Osteocyte (in vitro differentiated cells): ENCODE measurements around the gene SLC35A4. TPM values are rescaled to one million over a fixed set of nuclear protein-coding genes. Genes with fewer than 3 reads are reported as not detected.
"Not testable (repeated sequence)": the region's sequence is repeated elsewhere in the genome, so short reads cannot be mapped to it uniquely, and the experiment has no call there.

Experiments used
- DNase-seq: peaks from one replicate; pipeline ENCODE4 v3.0.0; 2021; ENCODE audit warnings: mixed read lengths; ENCODE audit not compliant: unreplicated experiment; ENCODE audit errors: extremely low spot score
- H3K27ac Mint-ChIP-seq: one replicate; pipeline ENCODE4 v1.8.0; 2021; ENCODE audit warnings: mild to moderate bottlenecking, mixed read lengths; ENCODE audit not compliant: unreplicated experiment
- H3K27me3 Mint-ChIP-seq: one replicate; pipeline ENCODE4 v1.8.0; 2021; ENCODE audit warnings: mixed read lengths; ENCODE audit not compliant: unreplicated experiment
- H3K36me3 Mint-ChIP-seq: one replicate; pipeline ENCODE4 v1.8.0; 2021; ENCODE audit warnings: mixed read lengths; ENCODE audit not compliant: unreplicated experiment
- H3K4me1 Mint-ChIP-seq: one replicate; pipeline ENCODE4 v1.8.0; 2021; ENCODE audit warnings: mixed read lengths; ENCODE audit not compliant: unreplicated experiment
- H3K4me3 Mint-ChIP-seq: one replicate; pipeline ENCODE4 v1.8.0; 2021; ENCODE audit warnings: mild to moderate bottlenecking, moderate library complexity, mixed read lengths; ENCODE audit not compliant: unreplicated experiment
- H3K9me3 Mint-ChIP-seq: one replicate; pipeline ENCODE4 v1.8.0; 2021; ENCODE audit warnings: mixed read lengths; ENCODE audit not compliant: unreplicated experiment
- CTCF ChIP-seq: fragments of 200-600 bp; sonication (generic); IDR thresholded peaks from 2 replicates; pipeline ENCODE4 v1.5.0; 2021; ENCODE audit warnings: antibody characterized with exemption, mild to moderate bottlenecking, moderate library complexity
- total RNA-seq: library from RNA; stranded (reverse); gene quantifications from 2 replicates; pipeline ENCODE4 v1.2.1, GENCODE V29; 2021

SLC35A4 gene
- total RNA-seq, 1 donor from 2014 or later: 79.6 TPM

- Mint-ChIP-seq H3K4me3 (no peak overlapping the region), H3K27me3 (peaks cover 2% of the 10 kb centered on the region), H3K27ac (no peak overlapping the region), H3K36me3 (peaks cover 2% of the 10 kb centered on the region), H3K9me3 (no peaks in the 10 kb centered on the region), H3K4me1 (peaks cover 21% of the 10 kb centered on the region)
- peak; percentile 10 for TF ChIP-seq CTCF
- DNase-seq: no peak
These were observed 10.7 kb downstream of the SLC35A4 start for GRCh38 chr5:140575309-140575708.

GRCh38 chr5:140576776-140577201 lies 12.2 kb downstream of the SLC35A4 start:
- Mint-ChIP-seq H3K27ac (peak overlapping the region; percentile 78), H3K36me3 (no peaks in the 10 kb centered on the region), H3K4me1 (peaks cover 23% of the 10 kb centered on the region), H3K9me3 (no peaks in the 10 kb centered on the region), H3K27me3 (peaks cover 12% of the 10 kb centered on the region), H3K4me3 (no peak overlapping the region)
- DNase-seq: no peak
- TF ChIP-seq CTCF: no peak

GRCh38 chr5:140579188-140579747 lies 14.6 kb downstream of the SLC35A4 start:
- not testable (repeated sequence) for H3K9me3 Mint-ChIP-seq, H3K27ac Mint-ChIP-seq, H3K4me3 Mint-ChIP-seq, DNase-seq, H3K36me3 Mint-ChIP-seq
- Mint-ChIP-seq H3K4me1 (peaks cover 18% of the 10 kb centered on the region), H3K27me3 (peaks cover 24% of the 10 kb centered on the region)

- peaks cover 12% of the 10 kb centered on the region for H3K4me1 Mint-ChIP-seq
- H3K4me3 Mint-ChIP-seq: no peak overlapping the region
- no peaks in the 10 kb centered on the region for H3K36me3 Mint-ChIP-seq
- H3K9me3 Mint-ChIP-seq: peaks cover 9% of the 10 kb centered on the region
- no peak for DNase-seq
- TF ChIP-seq CTCF: no peak
- no peak overlapping the region for H3K27ac Mint-ChIP-seq
- peaks cover 26% of the 10 kb centered on the region for H3K27me3 Mint-ChIP-seq
These were observed 22.9 kb downstream of the SLC35A4 start for GRCh38 chr5:140587495-140587894.

GRCh38 chr5:140588311-140589070 lies 23.9 kb downstream of the SLC35A4 start:
- DNase-seq: no peak
- peaks cover 19% of the 10 kb centered on the region for H3K27me3 Mint-ChIP-seq
- peaks cover 12% of the 10 kb centered on the region for H3K4me1 Mint-ChIP-seq
- TF ChIP-seq CTCF: no peak
- no peak overlapping the region for H3K4me3 Mint-ChIP-seq
- no peak overlapping the region for H3K27ac Mint-ChIP-seq
- H3K9me3 Mint-ChIP-seq: peaks cover 6% of the 10 kb centered on the region
- H3K36me3 Mint-ChIP-seq: no peaks in the 10 kb centered on the region
